Activated CD4-positive, alpha-beta T cell treated with anti-CD3 and anti-CD28 coated beads, Interleukin-2, amount 10 ng/mL, durations not matched to agents 7 days and 5 days (primary cell): Measurements from ENCODE around the gene VEPH1. TPM values are rescaled to one million over a fixed set of nuclear protein-coding genes. Genes with fewer than 3 reads are reported as not detected.

ENCODE experiments used
- CTCF ChIA-PET: fragments of 350-600 bp; sonication (Branson Sonifier 250); formaldehyde crosslinking; loops from one replicate; lab custom pipeline; 2021; ENCODE audit warnings: antibody characterized with exemption; lab: Charles Lee
- POLR2A ChIA-PET: fragments of 350-600 bp; sonication (Branson Sonifier 250); formaldehyde crosslinking; loops from one replicate; lab custom pipeline; 2021; ENCODE audit warnings: antibody characterized with exemption; lab: Charles Lee
- DNase-seq: peaks from one replicate; pipeline ENCODE4 v3.0.0-alpha.2; 2020
- H3K27ac Mint-ChIP-seq: one replicate; pipeline ENCODE4 v1.8.0; 2021; ENCODE audit warnings: mild to moderate bottlenecking, moderate library complexity, mixed read lengths
- H3K27me3 Mint-ChIP-seq: one replicate; pipeline ENCODE4 v1.8.0; 2021; ENCODE audit warnings: mixed read lengths
- H3K36me3 Mint-ChIP-seq: one replicate; pipeline ENCODE4 v1.8.0; 2021; ENCODE audit warnings: low read depth, mixed read lengths
- H3K4me1 Mint-ChIP-seq: one replicate; pipeline ENCODE4 v1.8.0; 2021; ENCODE audit warnings: mixed read lengths
- H3K4me3 Mint-ChIP-seq: one replicate; pipeline ENCODE4 v1.8.0; 2021; ENCODE audit warnings: mild to moderate bottlenecking, moderate library complexity, mixed read lengths
- H3K9me3 Mint-ChIP-seq: one replicate; pipeline ENCODE4 v1.8.0; 2021; ENCODE audit warnings: mixed read lengths
- total RNA-seq, 2 experiments: library from RNA; stranded (reverse); gene quantifications; one replicate each; pipeline ENCODE4 v1.2.3, GENCODE V29; 2021

The VEPH1 gene
- total RNA-seq, 2 experiments from 2014 or later, result not detected

- no peaks in the 10 kb centered on the region for H3K27me3 Mint-ChIP-seq
- H3K27ac Mint-ChIP-seq, result no peak overlapping the region
- no peak for DNase-seq
- no peak overlapping the region for H3K4me3 Mint-ChIP-seq
- POLR2A ChIA-PET, result no interaction called here
- H3K4me1 Mint-ChIP-seq, result no peaks in the 10 kb centered on the region
- H3K36me3 Mint-ChIP-seq, result no peaks in the 10 kb centered on the region
- CTCF ChIA-PET, result no interaction called here
- no peaks in the 10 kb centered on the region for H3K9me3 Mint-ChIP-seq
Observed at GRCh38 chr3:157381606-157382005, 121.6 kb downstream of the VEPH1 start.

GRCh38 chr3:157379525-157380140 lies 123.6 kb downstream of the VEPH1 start:
- no peak for DNase-seq
- Mint-ChIP-seq H3K9me3 (no peaks in the 10 kb centered on the region), H3K4me3 (no peak overlapping the region), H3K27ac (no peak overlapping the region), H3K27me3 (no peaks in the 10 kb centered on the region), H3K4me1 (no peaks in the 10 kb centered on the region), H3K36me3 (no peaks in the 10 kb centered on the region)
- ChIA-PET POLR2A (no interaction called here), CTCF (no interaction called here)

DNA sequence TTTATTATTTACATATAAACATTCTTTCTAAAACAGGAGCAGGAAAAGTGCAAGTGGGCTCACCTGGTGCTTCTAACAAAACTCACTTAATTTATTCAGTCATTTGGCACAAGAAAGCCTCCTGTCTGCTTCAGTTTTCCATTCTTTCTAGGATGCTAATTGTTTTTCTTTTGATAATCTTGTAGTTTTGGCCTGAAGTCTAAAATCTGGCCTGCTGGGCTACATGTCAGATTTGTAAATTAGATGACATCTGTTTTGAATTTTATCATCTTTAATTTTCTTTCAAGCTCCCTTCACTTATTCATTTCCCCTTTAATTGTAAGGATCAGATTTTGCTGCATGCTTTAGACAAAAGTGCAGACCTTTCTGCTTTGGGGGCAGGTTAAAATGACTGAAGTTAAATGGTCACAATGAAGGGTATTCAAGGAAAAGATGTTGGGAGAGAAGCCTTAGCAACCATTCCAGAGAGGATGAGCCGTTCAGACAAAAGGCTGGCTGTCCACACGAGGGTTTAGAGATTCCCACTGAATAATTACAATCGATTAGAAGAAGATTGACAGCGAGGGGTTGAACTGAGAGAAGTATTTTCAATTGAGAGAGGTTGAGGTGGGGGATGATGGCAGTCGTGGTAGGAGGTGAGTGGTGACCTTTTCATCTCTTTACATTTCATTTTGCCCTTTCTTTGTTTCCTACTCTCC lies 126.5 kb downstream of the VEPH1 start:
- H3K27me3 Mint-ChIP-seq, result no peaks in the 10 kb centered on the region
- H3K9me3 Mint-ChIP-seq, result no peaks in the 10 kb centered on the region
- ChIA-PET POLR2A (no interaction called here), CTCF (no interaction called here)
- DNase-seq, result no peak
- no peaks in the 10 kb centered on the region for H3K36me3 Mint-ChIP-seq
- H3K4me3 Mint-ChIP-seq, result no peak overlapping the region
- no peak overlapping the region for H3K27ac Mint-ChIP-seq
- H3K4me1 Mint-ChIP-seq, result no peaks in the 10 kb centered on the region

- ChIA-PET CTCF (no interaction called here), POLR2A (no interaction called here)
- Mint-ChIP-seq H3K9me3 (no peaks in the 10 kb centered on the region), H3K27me3 (no peaks in the 10 kb centered on the region), H3K27ac (no peak overlapping the region), H3K4me1 (no peaks in the 10 kb centered on the region), H3K36me3 (no peaks in the 10 kb centered on the region), H3K4me3 (no peak overlapping the region)
- no peak for DNase-seq
Observed at GRCh38 chr3:157375342-157375986, 127.8 kb downstream of the VEPH1 start.

DNA sequence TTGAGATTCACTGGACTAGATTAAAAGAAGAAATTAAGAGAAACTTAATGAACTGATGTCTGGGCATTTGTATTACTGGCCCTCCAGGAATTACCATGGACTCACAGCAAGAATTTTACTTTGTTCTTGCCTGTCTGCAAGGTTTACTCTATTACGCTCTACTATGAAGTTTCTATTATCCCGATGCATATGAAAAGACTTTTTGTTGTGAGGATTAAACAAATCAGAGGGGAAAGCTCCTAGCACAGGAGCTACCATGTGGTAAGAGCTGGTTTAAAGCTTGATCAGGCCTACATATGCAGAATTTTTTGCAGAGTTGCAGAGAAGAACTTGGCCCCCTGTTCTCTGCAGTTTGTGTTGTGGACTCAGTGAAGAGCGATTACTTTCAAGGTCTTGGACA lies 128.3 kb downstream of the VEPH1 start:
- Mint-ChIP-seq H3K4me1 (no peaks in the 10 kb centered on the region), H3K9me3 (no peaks in the 10 kb centered on the region), H3K36me3 (no peaks in the 10 kb centered on the region), H3K4me3 (no peak overlapping the region), H3K27ac (no peak overlapping the region), H3K27me3 (no peaks in the 10 kb centered on the region)
- no peak for DNase-seq
- CTCF ChIA-PET, result no interaction called here
- POLR2A ChIA-PET, result no interaction called here

DNA sequence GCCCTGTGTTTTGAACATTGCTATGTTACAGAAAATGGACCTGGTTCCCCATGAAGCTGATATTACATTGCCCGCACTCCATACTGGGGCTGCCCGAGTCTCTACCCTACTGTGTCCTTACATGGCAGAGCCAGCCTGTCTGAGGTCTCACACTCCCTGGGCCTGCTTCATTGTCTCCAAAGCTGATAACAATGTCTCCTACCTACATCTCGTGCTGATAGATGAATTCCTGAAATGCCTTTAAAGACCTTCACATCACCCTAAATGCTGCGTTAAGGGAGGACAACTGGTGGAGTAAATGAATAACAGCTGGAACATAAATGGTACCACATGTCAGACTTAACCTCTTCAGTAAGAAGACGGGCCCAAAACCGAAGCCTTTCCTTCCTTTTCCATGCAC lies 129.4 kb downstream of the VEPH1 start:
- no peak for DNase-seq
- H3K9me3 Mint-ChIP-seq, result no peaks in the 10 kb centered on the region
- CTCF ChIA-PET, result interaction anchor here (0.6 to 1.0 kb wide), 2 partner anchors 9 to 141 kb away, joined by 3 to 4 read pairs; no protein-coding TSS in a partner anchor
- no peaks in the 10 kb centered on the region for H3K36me3 Mint-ChIP-seq
- H3K27me3 Mint-ChIP-seq, result no peaks in the 10 kb centered on the region
- H3K4me1 Mint-ChIP-seq, result no peaks in the 10 kb centered on the region
- H3K27ac Mint-ChIP-seq, result no peak overlapping the region
- no peak overlapping the region for H3K4me3 Mint-ChIP-seq
- POLR2A ChIA-PET, result no interaction called here

GRCh38 chr3:157370867-157371266 lies 132.3 kb downstream of the VEPH1 start:
- H3K4me3 Mint-ChIP-seq, result no peak overlapping the region
- ChIA-PET CTCF (no interaction called here), POLR2A (no interaction called here)
- no peaks in the 10 kb centered on the region for H3K9me3 Mint-ChIP-seq
- H3K27ac Mint-ChIP-seq, result no peak overlapping the region
- no peaks in the 10 kb centered on the region for H3K27me3 Mint-ChIP-seq
- no peaks in the 10 kb centered on the region for H3K4me1 Mint-ChIP-seq
- no peaks in the 10 kb centered on the region for H3K36me3 Mint-ChIP-seq
- no peak for DNase-seq

DNA sequence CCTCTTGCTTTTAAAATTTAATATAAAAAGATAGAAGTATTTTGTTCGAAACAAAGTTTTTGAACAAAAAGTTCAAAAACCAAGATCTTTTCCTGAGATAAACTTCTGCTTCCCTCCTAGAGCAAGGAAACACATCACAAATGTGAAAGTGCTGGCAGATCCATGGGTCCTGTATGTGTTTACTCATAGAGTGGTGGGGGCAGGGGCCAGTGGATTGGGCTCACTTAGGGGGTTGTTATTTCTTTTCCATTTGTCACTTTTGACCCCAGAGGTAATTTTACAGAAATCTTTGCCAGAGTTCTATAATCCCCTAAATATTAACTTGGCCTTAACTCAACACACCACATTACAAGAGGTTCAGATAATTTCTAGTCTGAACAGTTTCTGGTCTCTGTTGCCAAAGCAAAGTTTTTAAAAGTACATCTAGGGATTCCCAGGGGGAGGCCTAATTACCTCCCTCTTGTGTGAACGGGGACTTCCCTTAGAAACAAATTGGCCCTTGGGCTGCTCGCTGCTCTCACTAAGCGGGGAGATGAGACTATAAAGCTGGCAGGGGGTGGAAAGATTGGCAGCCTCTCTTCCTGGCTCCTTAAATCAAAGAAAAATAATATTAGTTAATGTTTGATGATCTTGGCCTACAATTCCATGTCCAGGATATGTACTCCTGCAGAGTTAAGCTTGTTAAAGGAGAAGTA lies 133.3 kb downstream of the VEPH1 start:
- Mint-ChIP-seq H3K9me3 (no peaks in the 10 kb centered on the region), H3K4me1 (no peaks in the 10 kb centered on the region), H3K4me3 (no peak overlapping the region), H3K27me3 (no peaks in the 10 kb centered on the region), H3K27ac (no peak overlapping the region), H3K36me3 (no peaks in the 10 kb centered on the region)
- ChIA-PET POLR2A (no interaction called here), CTCF (no interaction called here)
- DNase-seq, result no peak

DNA sequence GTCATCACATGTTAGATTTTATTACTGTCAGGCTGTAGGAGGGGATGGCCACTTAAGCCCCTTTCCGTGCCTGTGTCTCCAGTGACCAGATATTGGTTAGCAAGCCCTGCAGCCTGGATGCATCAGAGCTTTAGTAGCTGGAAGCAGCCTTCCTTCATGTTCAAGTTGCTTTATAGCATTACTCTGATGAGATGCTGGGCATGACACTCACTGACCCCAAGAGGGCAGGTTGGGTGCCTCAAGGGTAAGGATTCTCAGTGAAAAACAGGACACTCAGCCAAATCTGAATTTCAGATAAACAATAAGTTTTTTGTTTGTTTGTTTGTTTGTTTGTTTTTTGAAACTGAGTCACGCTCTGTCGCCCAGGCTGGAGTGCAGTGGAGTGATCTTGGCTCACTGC lies 135.0 kb downstream of the VEPH1 start:
- no peaks in the 10 kb centered on the region for H3K9me3 Mint-ChIP-seq
- H3K27ac Mint-ChIP-seq, result no peak overlapping the region
- no peaks in the 10 kb centered on the region for H3K36me3 Mint-ChIP-seq
- CTCF ChIA-PET, result no interaction called here
- POLR2A ChIA-PET, result no interaction called here
- DNase-seq, result no peak
- no peaks in the 10 kb centered on the region for H3K27me3 Mint-ChIP-seq
- no peaks in the 10 kb centered on the region for H3K4me1 Mint-ChIP-seq
- H3K4me3 Mint-ChIP-seq, result no peak overlapping the region

- H3K27ac Mint-ChIP-seq, result no peak overlapping the region
- no peak overlapping the region for H3K4me3 Mint-ChIP-seq
- H3K9me3 Mint-ChIP-seq, result no peaks in the 10 kb centered on the region
- ChIA-PET POLR2A (no interaction called here), CTCF (no interaction called here)
- H3K27me3 Mint-ChIP-seq, result no peaks in the 10 kb centered on the region
- DNase-seq, result no peak
- no peaks in the 10 kb centered on the region for H3K36me3 Mint-ChIP-seq
- no peaks in the 10 kb centered on the region for H3K4me1 Mint-ChIP-seq
Observed at GRCh38 chr3:157363393-157363792, 139.8 kb downstream of the VEPH1 start.

DNA sequence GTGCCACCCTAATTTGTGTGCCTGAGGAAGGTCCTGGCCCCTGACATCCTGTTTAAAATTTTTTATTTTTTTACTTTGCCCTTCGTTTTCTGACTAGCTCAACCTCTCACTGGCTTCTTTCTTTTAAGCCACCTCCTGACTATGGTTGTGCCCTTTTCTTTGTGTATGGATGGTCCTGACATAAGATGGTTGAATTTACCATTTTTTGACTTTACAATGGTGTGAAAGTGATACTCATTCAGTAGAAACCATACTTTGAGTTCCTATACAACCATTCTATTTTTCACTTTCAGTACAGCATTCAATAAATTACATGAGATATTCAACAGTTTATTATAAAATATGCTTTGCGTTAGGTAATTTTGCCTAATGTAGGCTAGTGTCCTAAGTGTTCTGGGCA lies 140.9 kb downstream of the VEPH1 start:
- no peak for DNase-seq
- no peaks in the 10 kb centered on the region for H3K9me3 Mint-ChIP-seq
- H3K27me3 Mint-ChIP-seq, result no peaks in the 10 kb centered on the region
- CTCF ChIA-PET, result interaction anchor here (1.1 kb wide), 1 partner anchor 47 kb away, joined by 3 read pairs; no protein-coding TSS in a partner anchor
- no peak overlapping the region for H3K4me3 Mint-ChIP-seq
- POLR2A ChIA-PET, result interaction anchor here (1.0 kb wide), 1 partner anchor 75 kb away, joined by 3 read pairs; no protein-coding TSS in a partner anchor
- H3K36me3 Mint-ChIP-seq, result no peaks in the 10 kb centered on the region
- H3K4me1 Mint-ChIP-seq, result no peaks in the 10 kb centered on the region
- H3K27ac Mint-ChIP-seq, result no peak overlapping the region

GRCh38 chr3:157360044-157360443 lies 143.2 kb downstream of the VEPH1 start:
- CTCF ChIA-PET, result no interaction called here
- H3K36me3 Mint-ChIP-seq, result no peaks in the 10 kb centered on the region
- no peaks in the 10 kb centered on the region for H3K9me3 Mint-ChIP-seq
- DNase-seq, result no peak
- H3K4me1 Mint-ChIP-seq, result no peaks in the 10 kb centered on the region
- no peak overlapping the region for H3K27ac Mint-ChIP-seq
- POLR2A ChIA-PET, result no interaction called here
- H3K4me3 Mint-ChIP-seq, result no peak overlapping the region
- H3K27me3 Mint-ChIP-seq, result no peaks in the 10 kb centered on the region

DNA sequence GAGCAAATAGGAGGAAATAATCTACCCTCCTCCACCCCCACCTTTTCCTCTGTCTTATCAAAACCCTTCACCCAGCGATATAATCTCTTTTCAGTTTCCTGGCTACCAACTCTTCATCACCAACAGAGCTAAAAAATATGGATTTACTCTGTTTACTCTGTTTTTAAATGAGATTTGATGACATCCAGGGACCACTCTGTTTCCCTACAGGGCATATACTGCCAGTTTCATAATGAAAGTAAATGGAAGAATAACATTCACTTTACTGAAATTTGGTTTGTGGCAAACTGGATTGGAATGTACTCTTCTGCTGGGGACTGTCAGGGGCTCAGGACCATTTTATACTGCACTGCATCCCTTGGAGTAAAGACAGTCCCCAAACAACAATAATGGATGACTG lies 146.7 kb downstream of the VEPH1 start:
- H3K4me3 Mint-ChIP-seq, result no peak overlapping the region
- no peaks in the 10 kb centered on the region for H3K27me3 Mint-ChIP-seq
- ChIA-PET POLR2A (no interaction called here), CTCF (interaction anchor here (0.5 kb wide), 1 partner anchor 580 kb away, joined by 3 read pairs; no protein-coding TSS in a partner anchor)
- H3K27ac Mint-ChIP-seq, result no peak overlapping the region
- H3K9me3 Mint-ChIP-seq, result no peaks in the 10 kb centered on the region
- H3K36me3 Mint-ChIP-seq, result no peaks in the 10 kb centered on the region
- no peak for DNase-seq
- no peaks in the 10 kb centered on the region for H3K4me1 Mint-ChIP-seq
